IgD-negative memory B cell (primary cell): ENCODE data around the gene SIK2. TPM values are rescaled to one million over a fixed set of nuclear protein-coding genes. Genes with fewer than 3 reads are reported as not detected.
"Not testable (repeated sequence)": the region's sequence is repeated elsewhere in the genome, so short reads cannot be mapped to it uniquely, and the experiment has no call there.

ENCODE experiments used
- H3K27ac Mint-ChIP-seq, 3 donors: one replicate each; pipeline ENCODE4 v1.8.0; 2020 to 2022; ENCODE audit warnings: mild to moderate bottlenecking in 3 of 3, mixed read lengths in 3 of 3, moderate library complexity in 1 of 3
- H3K27me3 Mint-ChIP-seq: one replicate; pipeline ENCODE4 v1.8.0; 2021; ENCODE audit warnings: mixed read lengths
- H3K36me3 Mint-ChIP-seq: one replicate; pipeline ENCODE4 v1.8.0; 2020; ENCODE audit warnings: mild to moderate bottlenecking, mixed read lengths
- H3K4me1 Mint-ChIP-seq, 3 donors: one replicate each; pipeline ENCODE4 v1.8.0; 2020 to 2022; ENCODE audit warnings: mixed read lengths in 3 of 3, mild to moderate bottlenecking in 1 of 3
- H3K4me3 Mint-ChIP-seq, 4 donors: one replicate each; pipeline ENCODE4 v1.8.0; 2020 to 2022; ENCODE audit warnings: mild to moderate bottlenecking in 4 of 4, mixed read lengths in 4 of 4, moderate library complexity in 3 of 4
- H3K9me3 Mint-ChIP-seq, 3 donors: one replicate each; pipeline ENCODE4 v1.8.0; 2020 to 2021; ENCODE audit warnings: mixed read lengths in 3 of 3, mild to moderate bottlenecking in 1 of 3
- polyA plus RNA-seq: library from polyadenylated mRNA; unstranded; fragments of 300-500 nt; fragmentation: Illumina TruSeq; gene quantifications from one replicate; pipeline ENCODE4 v1.2.3, GENCODE V29; 2021

SIK2 gene
- polyA plus RNA-seq, 1 donor from 2014 or later: 0.41 TPM

GRCh38 chr11:111645657-111646316 lies 43.5 kb downstream of the SIK2 start:
- no peaks in the 10 kb centered on the region for H3K27me3 Mint-ChIP-seq
- H3K9me3 Mint-ChIP-seq: peaks cover 0 to 2% (median 0%) of the 10 kb centered on the region in 3 donors
- H3K27ac Mint-ChIP-seq: no peak overlapping the region
- H3K36me3 Mint-ChIP-seq: peaks cover 9% of the 10 kb centered on the region
- no peak overlapping the region for H3K4me3 Mint-ChIP-seq
- H3K4me1 Mint-ChIP-seq: peaks cover 0 to 3% (median 3%) of the 10 kb centered on the region in 3 donors

GRCh38 chr11:111651336-111651735 lies 49.1 kb downstream of the SIK2 start:
- not testable (repeated sequence) for H3K9me3 Mint-ChIP-seq, H3K27me3 Mint-ChIP-seq, H3K4me1 Mint-ChIP-seq, H3K4me3 Mint-ChIP-seq, H3K27ac Mint-ChIP-seq, H3K36me3 Mint-ChIP-seq

GRCh38 chr11:111652184-111652583 lies 49.9 kb downstream of the SIK2 start:
- no peak overlapping the region for H3K27ac Mint-ChIP-seq
- H3K4me1 Mint-ChIP-seq: peaks cover 0 to 3% (median 0%) of the 10 kb centered on the region in 3 donors
- H3K36me3 Mint-ChIP-seq: peaks cover 8% of the 10 kb centered on the region
- H3K9me3 Mint-ChIP-seq: peaks cover 0 to 1% (median 0%) of the 10 kb centered on the region in 3 donors
- no peaks in the 10 kb centered on the region for H3K27me3 Mint-ChIP-seq
- no peak overlapping the region for H3K4me3 Mint-ChIP-seq

- Mint-ChIP-seq H3K4me1 (peaks cover 0 to 6% (median 3%) of the 10 kb centered on the region in 3 donors), H3K27ac (no peak overlapping the region), H3K27me3 (no peaks in the 10 kb centered on the region), H3K4me3 (no peak overlapping the region), H3K9me3 (peaks cover 0 to 1% (median 0%) of the 10 kb centered on the region in 3 donors), H3K36me3 (peaks cover 8% of the 10 kb centered on the region)
Observed at GRCh38 chr11:111654601-111655000, 52.4 kb downstream of the SIK2 start.

- no peaks in the 10 kb centered on the region for H3K27me3 Mint-ChIP-seq
- H3K4me3 Mint-ChIP-seq: no peak overlapping the region
- H3K4me1 Mint-ChIP-seq: peaks cover 0 to 6% (median 3%) of the 10 kb centered on the region in 3 donors
- H3K9me3 Mint-ChIP-seq: peaks cover 0 to 1% (median 0%) of the 10 kb centered on the region in 3 donors
- H3K36me3 Mint-ChIP-seq: peaks cover 6% of the 10 kb centered on the region
- H3K27ac Mint-ChIP-seq: no peak overlapping the region
Observed at GRCh38 chr11:111655924-111656323, 53.7 kb downstream of the SIK2 start.

- not testable (repeated sequence) for H3K4me3 Mint-ChIP-seq, H3K27ac Mint-ChIP-seq, H3K36me3 Mint-ChIP-seq, H3K27me3 Mint-ChIP-seq, H3K4me1 Mint-ChIP-seq, H3K9me3 Mint-ChIP-seq
Observed at GRCh38 chr11:111657905-111658304, 55.7 kb downstream of the SIK2 start.

- not testable (repeated sequence) for H3K36me3 Mint-ChIP-seq, H3K4me3 Mint-ChIP-seq, H3K4me1 Mint-ChIP-seq, H3K9me3 Mint-ChIP-seq, H3K27me3 Mint-ChIP-seq
- H3K27ac Mint-ChIP-seq: peak overlapping the region in 1 of 3 donors; percentile 0
Observed at GRCh38 chr11:111658493-111658892, 56.2 kb downstream of the SIK2 start.

- H3K9me3 Mint-ChIP-seq: no peaks in the 10 kb centered on the region
- H3K4me3 Mint-ChIP-seq: no peak overlapping the region
- H3K27me3 Mint-ChIP-seq: no peaks in the 10 kb centered on the region
- H3K36me3 Mint-ChIP-seq: peaks cover 3% of the 10 kb centered on the region
- peaks cover 0 to 5% (median 3%) of the 10 kb centered on the region in 3 donors for H3K4me1 Mint-ChIP-seq
- no peak overlapping the region for H3K27ac Mint-ChIP-seq
Observed at GRCh38 chr11:111659201-111660115, 57.2 kb downstream of the SIK2 start.

GRCh38 chr11:111660822-111661221 lies 58.6 kb downstream of the SIK2 start:
- Mint-ChIP-seq H3K27ac (no peak overlapping the region), H3K36me3 (peaks cover 3% of the 10 kb centered on the region), H3K4me1 (peaks cover 0 to 5% (median 3%) of the 10 kb centered on the region in 3 donors), H3K27me3 (no peaks in the 10 kb centered on the region), H3K9me3 (no peaks in the 10 kb centered on the region), H3K4me3 (no peak overlapping the region)

GRCh38 chr11:111663820-111664219 lies 61.6 kb downstream of the SIK2 start:
- H3K9me3 Mint-ChIP-seq: no peaks in the 10 kb centered on the region
- H3K27me3 Mint-ChIP-seq: no peaks in the 10 kb centered on the region
- H3K27ac Mint-ChIP-seq: no peak overlapping the region
- H3K4me3 Mint-ChIP-seq: no peak overlapping the region
- peaks cover 0 to 5% (median 2%) of the 10 kb centered on the region in 3 donors for H3K4me1 Mint-ChIP-seq
- peaks cover 6% of the 10 kb centered on the region for H3K36me3 Mint-ChIP-seq

- Mint-ChIP-seq H3K4me3 (no peak overlapping the region), H3K27ac (no peak overlapping the region), H3K4me1 (peaks cover 0 to 5% (median 2%) of the 10 kb centered on the region in 3 donors), H3K27me3 (no peaks in the 10 kb centered on the region), H3K9me3 (no peaks in the 10 kb centered on the region), H3K36me3 (peaks cover 9% of the 10 kb centered on the region)
Observed at GRCh38 chr11:111665777-111666176, 63.5 kb downstream of the SIK2 start.

- no peak overlapping the region for H3K4me3 Mint-ChIP-seq
- peaks cover 0 to 2% (median 2%) of the 10 kb centered on the region in 3 donors for H3K4me1 Mint-ChIP-seq
- H3K27me3 Mint-ChIP-seq: no peaks in the 10 kb centered on the region
- H3K36me3 Mint-ChIP-seq: peaks cover 20% of the 10 kb centered on the region
- H3K9me3 Mint-ChIP-seq: no peaks in the 10 kb centered on the region
- no peak overlapping the region for H3K27ac Mint-ChIP-seq
Observed at GRCh38 chr11:111668980-111669379, 66.7 kb downstream of the SIK2 start.

GRCh38 chr11:111671383-111671782 lies 69.1 kb downstream of the SIK2 start:
- Mint-ChIP-seq H3K9me3 (peaks cover 0 to 4% (median 3%) of the 10 kb centered on the region in 3 donors), H3K27me3 (no peaks in the 10 kb centered on the region), H3K36me3 (peaks cover 34% of the 10 kb centered on the region), H3K4me3 (no peak overlapping the region), H3K27ac (no peak overlapping the region), H3K4me1 (peaks cover 0 to 5% (median 2%) of the 10 kb centered on the region in 3 donors)

- Mint-ChIP-seq H3K9me3 (peaks cover 0 to 4% (median 3%) of the 10 kb centered on the region in 3 donors), H3K36me3 (peaks cover 34% of the 10 kb centered on the region), H3K27ac (no peak overlapping the region), H3K27me3 (no peaks in the 10 kb centered on the region), H3K4me3 (no peak overlapping the region), H3K4me1 (peaks cover 0 to 6% (median 2%) of the 10 kb centered on the region in 3 donors)
Observed at GRCh38 chr11:111672949-111673348, 70.7 kb downstream of the SIK2 start.

- Mint-ChIP-seq H3K27ac (no peak overlapping the region), H3K4me1 (peaks cover 0 to 5% (median 0%) of the 10 kb centered on the region in 3 donors), H3K27me3 (no peaks in the 10 kb centered on the region), H3K4me3 (no peak overlapping the region), H3K36me3 (peaks cover 32% of the 10 kb centered on the region), H3K9me3 (peaks cover 0 to 4% (median 3%) of the 10 kb centered on the region in 3 donors)
Observed at GRCh38 chr11:111674941-111675340, 72.7 kb downstream of the SIK2 start.
